HepG2 (cell line): ENCODE results near the gene ZSCAN2. TPM values are rescaled to one million over a fixed set of nuclear protein-coding genes. Genes with fewer than 3 reads are reported as not detected.

Experiments used
- ATAC-seq: fragments of 200-7000 bp; cut with Tn5 transposase; 3 replicates; pipeline ENCODE4 v1.9.1; 2020; ENCODE audit warnings: mild to moderate bottlenecking, moderate library complexity
- BruUV-seq: library from RNA; stranded (reverse); fragments of 400-500 nt; replicated peaks from 2 replicates; lab custom pipeline; 2021; lab: Mats Ljungman, UMichigan
- CTCF ChIA-PET: fragments of 300-600 bp; formaldehyde crosslinking; extraction: SDS; loops from one replicate; lab custom pipeline; 2021; ENCODE audit warnings: low total read pairs, inconsistent platforms, low intra/inter-chr PET ratio; lab: Yijun Ruan, JAX
- POLR2A ChIA-PET: fragments of 350-600 bp; sonication (Branson Sonifier 250); formaldehyde crosslinking; loops from one replicate; lab custom pipeline; 2020; ENCODE audit warnings: antibody characterized with exemption, inconsistent platforms; lab: Yijun Ruan, JAX
- DNase-seq: peaks from one replicate; pipeline ENCODE4 v3.0.0-alpha.2; 2015; ENCODE audit warnings: low spot score
- FAIRE-seq: peaks from 3 replicates; lab custom pipeline; 2011; peaks lifted over from hg19 to GRCh38; lab: Jason Lieb, UNC
- H2AFZ ChIP-seq: one replicate; pipeline ENCODE4 v1.6.1; 2011; ENCODE audit warnings: low read length, inconsistent platforms
- H3K27ac ChIP-seq: fragments of 300-600 bp; 3 replicates; pipeline ENCODE4 v1.8.0; 2011; ENCODE audit warnings: mixed run types, mild to moderate bottlenecking, mixed read lengths, low read length, inconsistent platforms; ENCODE audit not compliant: insufficient read depth; ENCODE audit errors: extremely low read length
- H3K27me3 ChIP-seq, 2 experiments: fragments of 200-600 bp in 1 of 2; 2 replicates in 1 of 2; 3 replicates in 1 of 2; pipeline versions ENCODE4 v1.6.0 to v1.8.0; 2011; ENCODE audit warnings: low read length in 2 of 2, mild to moderate bottlenecking in 2 of 2, moderate library complexity in 2 of 2, inconsistent platforms in 1 of 2; ENCODE audit not compliant: insufficient read depth in 2 of 2, control insufficient read depth in 1 of 2
- H3K36me3 ChIP-seq, 2 experiments: fragments of 200-600 bp in 1 of 2; replicated peaks in 1 of 2; 2 replicates in 1 of 2; 3 replicates in 1 of 2; pipeline versions ENCODE4 v1.5.1 to v1.8.0; 2011; ENCODE audit warnings: low read length in 2 of 2, inconsistent platforms in 1 of 2; ENCODE audit not compliant: insufficient read depth in 2 of 2, control insufficient read depth in 1 of 2
- H3K4me1 ChIP-seq: 2 replicates; pipeline ENCODE4 v1.5.1; 2012; ENCODE audit warnings: low read length, inconsistent platforms; ENCODE audit not compliant: insufficient read depth
- H3K4me2 ChIP-seq: 2 replicates; pipeline ENCODE4 v1.6.0; 2011; ENCODE audit warnings: low read depth, low read length, inconsistent platforms
- H3K4me3 ChIP-seq, 3 experiments: fragments of 200-600 bp in 1 of 3; sonication (generic), shearing (Covaris generic) in 1 of 3; replicated peaks in 1 of 3; 2 replicates each; pipeline ENCODE4 v1.5.1; 2011 to 2016; ENCODE audit warnings: low read length in 3 of 3, inconsistent platforms in 2 of 3, low read depth in 2 of 3, mild to moderate bottlenecking in 2 of 3, control low read depth in 1 of 3, mixed read lengths in 1 of 3; ENCODE audit not compliant: insufficient read depth in 1 of 3
- H3K79me2 ChIP-seq: one replicate; pipeline ENCODE4 v1.6.1; 2011; ENCODE audit warnings: low read length, inconsistent platforms; ENCODE audit not compliant: insufficient read depth
- H3K9ac ChIP-seq: 2 replicates; pipeline ENCODE4 v1.6.0; 2011; ENCODE audit warnings: mild to moderate bottlenecking, low read depth, low read length, inconsistent platforms; ENCODE audit not compliant: insufficient read depth
- H3K9me3 ChIP-seq: 2 replicates; pipeline ENCODE4 v1.5.1; 2012; ENCODE audit warnings: mild to moderate bottlenecking, low read length
- H4K20me1 ChIP-seq: 2 replicates; pipeline ENCODE4 v1.6.0; 2011; ENCODE audit warnings: inconsistent platforms, mild to moderate bottlenecking, low read length, moderate library complexity; ENCODE audit not compliant: insufficient read depth
- ELF3 ChIP-seq: IDR thresholded peaks from 2 replicates; pipeline ENCODE4 v1.6.1; 2016; ENCODE audit warnings: missing genetic modification reagents, missing compliant biosample characterization
- PAX8 ChIP-seq: sonication (generic); formaldehyde crosslinking; IDR thresholded peaks from 2 replicates; pipeline ENCODE4 v1.8.0; 2022; ENCODE audit warnings: mild to moderate bottlenecking, missing genetic modification reagents, borderline replicate concordance
- POLR2G ChIP-seq: fragments of 200-400 bp; formaldehyde crosslinking; IDR thresholded peaks from 2 replicates; pipeline ENCODE4 v1.6.1; 2018; ENCODE audit warnings: mild to moderate bottlenecking, low read depth, low read length, moderate library complexity
- ZFP82 ChIP-seq: sonication (generic); formaldehyde crosslinking; IDR thresholded peaks from 2 replicates; pipeline ENCODE4 v1.5.1; 2020; ENCODE audit warnings: mild to moderate bottlenecking, missing genetic modification reagents, borderline replicate concordance
- WGBS: methylation state at CpG from one replicate; pipeline ENCODE4 v1.1.6; 2017; ENCODE audit warnings: low lambda C conversion rate; 5-methylcytosine and 5-hydroxymethylcytosine counted together
- in situ Hi-C: cut with HindIII; loops from 2 replicates; pipeline ENCODE4 v1.10.0; 2017; ENCODE audit warnings: low pct_unique_long_range_greater_than_20kb; ENCODE audit not compliant: extremely low pct_ligation_motif_present
- intact Hi-C: fragments of 100-400 bp; cut with micrococcal nuclease; formaldehyde crosslinking; loops from one replicate; pipeline ENCODE4 v1.10.0; 2022; ENCODE audit not compliant: unreplicated experiment
- polyA plus RNA-seq, 8 experiments: library from polyadenylated mRNA; depleted of rRNA in 3 of 8; stranded (reverse) in 7 of 8; unstranded in 1 of 8; fragments of >200 nt; fragmentation: Illumina TruSeq in 4 of 8; extraction: Trizol in 4 of 8; gene quantifications; 2 replicates each; pipeline versions ENCODE4 v1.2.1 to v1.2.3, GENCODE V29; 2011 to 2016; ENCODE audit warnings: low read depth in 4 of 8, missing spikeins in 1 of 8, mixed read lengths in 1 of 8; ENCODE audit not compliant: insufficient read depth in 1 of 8
- total RNA-seq, 5 experiments: library from RNA; depleted of rRNA; stranded (reverse); fragments of >200 nt; fragmentation: Illumina TruSeq; extraction: Trizol; gene quantifications; 2 replicates each; pipeline ENCODE4 v1.2.3, GENCODE V29; 2016; ENCODE audit warnings: low read depth in 1 of 5
- TF ChIP-seq, protein P1 (sequence below): sonication (generic); formaldehyde crosslinking; IDR thresholded peaks from 2 replicates; pipeline ENCODE4 v1.4.0; 2020; ENCODE audit warnings: low read depth, mild to moderate bottlenecking, missing genetic modification reagents
- TF ChIP-seq, protein P2 (sequence below): sonication (generic); formaldehyde crosslinking; IDR thresholded peaks from 2 replicates; pipeline ENCODE4 v1.5.0; 2020; ENCODE audit warnings: missing genetic modification reagents
- TF ChIP-seq, protein P3 (sequence below): sonication (generic); formaldehyde crosslinking; IDR thresholded peaks from 2 replicates; pipeline ENCODE4 v1.4.0; 2020; ENCODE audit warnings: missing genetic modification reagents

Gene ZSCAN2
- total and polyA plus RNA-seq, 2 of the 13 experiments (the other 11 are each of a cell fraction or from before 2014, with no cell fraction given) = 11.4 to 21.5 TPM

GRCh38 chr15:84645997-84646396, 45.2 kb downstream of the ZSCAN2 start:
- in situ Hi-C loops = no loop called here
- ChIA-PET POLR2A (interaction anchor here (0.9 to 7.5 kb wide), 3 partner anchors 7 to 43 kb away, joined by 3 to 45 read pairs (median 3); partner anchors contain the start of gene WDR73), CTCF (no interaction called here)
- FAIRE-seq (no peak), ATAC-seq (no peak)
- H2AFZ ChIP-seq = no peak overlapping the region
- peaks cover 2% of the 10 kb centered on the region for H3K79me2 ChIP-seq
- no peaks in the 10 kb centered on the region for H3K27me3 ChIP-seq
- no peak overlapping the region for H3K4me3 ChIP-seq
- H3K4me1 ChIP-seq = peaks cover 5% of the 10 kb centered on the region
- 99% methylated on average over 10 of the region's 10 CpGs for WGBS
- no peak overlapping the region for H3K9ac ChIP-seq
- H3K36me3 ChIP-seq = peaks cover 33 to 72% of the 10 kb centered on the region in 2 experiments
- TSS peak; percentile 24 for BruUV-seq
- no peaks in the 10 kb centered on the region for H3K9me3 ChIP-seq
- no peak for TF ChIP-seq ZFP82
- TF ChIP-seq, protein P1, sequence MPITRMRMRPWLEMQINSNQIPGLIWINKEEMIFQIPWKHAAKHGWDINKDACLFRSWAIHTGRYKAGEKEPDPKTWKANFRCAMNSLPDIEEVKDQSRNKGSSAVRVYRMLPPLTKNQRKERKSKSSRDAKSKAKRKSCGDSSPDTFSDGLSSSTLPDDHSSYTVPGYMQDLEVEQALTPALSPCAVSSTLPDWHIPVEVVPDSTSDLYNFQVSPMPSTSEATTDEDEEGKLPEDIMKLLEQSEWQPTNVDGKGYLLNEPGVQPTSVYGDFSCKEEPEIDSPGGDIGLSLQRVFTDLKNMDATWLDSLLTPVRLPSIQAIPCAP (CRISPR knock-in tag) = no peak
- TF ChIP-seq, protein P2, sequence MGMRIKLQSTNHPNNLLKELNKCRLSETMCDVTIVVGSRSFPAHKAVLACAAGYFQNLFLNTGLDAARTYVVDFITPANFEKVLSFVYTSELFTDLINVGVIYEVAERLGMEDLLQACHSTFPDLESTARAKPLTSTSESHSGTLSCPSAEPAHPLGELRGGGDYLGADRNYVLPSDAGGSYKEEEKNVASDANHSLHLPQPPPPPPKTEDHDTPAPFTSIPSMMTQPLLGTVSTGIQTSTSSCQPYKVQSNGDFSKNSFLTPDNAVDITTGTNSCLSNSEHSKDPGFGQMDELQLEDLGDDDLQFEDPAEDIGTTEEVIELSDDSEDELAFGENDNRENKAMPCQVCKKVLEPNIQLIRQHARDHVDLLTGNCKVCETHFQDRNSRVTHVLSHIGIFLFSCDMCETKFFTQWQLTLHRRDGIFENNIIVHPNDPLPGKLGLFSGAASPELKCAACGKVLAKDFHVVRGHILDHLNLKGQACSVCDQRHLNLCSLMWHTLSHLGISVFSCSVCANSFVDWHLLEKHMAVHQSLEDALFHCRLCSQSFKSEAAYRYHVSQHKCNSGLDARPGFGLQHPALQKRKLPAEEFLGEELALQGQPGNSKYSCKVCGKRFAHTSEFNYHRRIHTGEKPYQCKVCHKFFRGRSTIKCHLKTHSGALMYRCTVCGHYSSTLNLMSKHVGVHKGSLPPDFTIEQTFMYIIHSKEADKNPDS (CRISPR knock-in tag) = no peak
- TF ChIP-seq, protein P3, sequence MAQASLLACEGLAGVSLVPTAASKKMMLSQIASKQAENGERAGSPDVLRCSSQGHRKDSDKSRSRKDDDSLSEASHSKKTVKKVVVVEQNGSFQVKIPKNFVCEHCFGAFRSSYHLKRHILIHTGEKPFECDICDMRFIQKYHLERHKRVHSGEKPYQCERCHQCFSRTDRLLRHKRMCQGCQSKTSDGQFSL (CRISPR knock-in tag) = no peak
- peak; percentile 18; the same call in 1 of the 2 replicates for TF ChIP-seq POLR2G
- TF ChIP-seq PAX8 (CRISPR knock-in tag) = no peak
- TF ChIP-seq ELF3 (CRISPR knock-in tag) = no peak
- TF ChIP-seq, all 625 proteins: peak for 1
- intact Hi-C loops = no loop called here
- no peak for DNase-seq
- Histone ChIP-seq H4K20me1 (no peaks in the 10 kb centered on the region), H3K4me2 (no peak overlapping the region), H3K27ac (no peak overlapping the region)
